ENCODE results near the gene TGFBR3. TPM values are rescaled to one million over a fixed set of nuclear protein-coding genes. Genes with fewer than 3 reads are reported as not detected.

TGFBR3 gene
- total RNA-seq, 6 experiments from 2014 or later = 5.8 to 21.1 (median 19.0) TPM

DNA sequence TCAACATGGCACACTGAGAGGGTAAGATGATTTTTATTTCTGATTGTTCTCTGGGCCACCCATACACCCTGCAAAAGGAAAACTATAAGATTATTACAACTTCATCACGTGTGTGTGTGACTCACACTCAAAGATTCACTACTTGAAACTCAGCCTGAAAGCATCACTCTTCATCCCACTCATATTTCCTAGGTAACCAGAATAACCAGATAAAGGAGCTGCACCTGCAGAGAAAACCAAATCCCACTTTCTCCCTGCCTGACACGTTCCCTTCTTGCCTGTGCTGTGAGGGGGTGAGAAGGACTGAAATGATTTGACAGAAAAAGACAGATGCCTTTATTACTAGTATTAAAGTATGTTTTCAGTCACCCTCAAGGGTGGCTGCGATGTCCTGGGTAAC lies 131.6 kb downstream of the TGFBR3 start:
- Mint-ChIP-seq H3K27me3 (ENCODE audit: insufficient read depth) (no peaks in the 10 kb centered on the region), H3K4me3 (no peak overlapping the region), H3K9me3 (no peaks in the 10 kb centered on the region), H3K4me1 (ENCODE audit: low read depth) (peaks cover 63% of the 10 kb centered on the region), H3K36me3 (ENCODE audit: low read depth) (peaks cover 4% of the 10 kb centered on the region; the same call in 1 of the 2 replicates), H3K27ac (peak overlapping the region; percentile 29; the same call in 1 of the 2 replicates)
- peak; percentile 39 for DNase-seq
- TF ChIP-seq, protein P1, sequence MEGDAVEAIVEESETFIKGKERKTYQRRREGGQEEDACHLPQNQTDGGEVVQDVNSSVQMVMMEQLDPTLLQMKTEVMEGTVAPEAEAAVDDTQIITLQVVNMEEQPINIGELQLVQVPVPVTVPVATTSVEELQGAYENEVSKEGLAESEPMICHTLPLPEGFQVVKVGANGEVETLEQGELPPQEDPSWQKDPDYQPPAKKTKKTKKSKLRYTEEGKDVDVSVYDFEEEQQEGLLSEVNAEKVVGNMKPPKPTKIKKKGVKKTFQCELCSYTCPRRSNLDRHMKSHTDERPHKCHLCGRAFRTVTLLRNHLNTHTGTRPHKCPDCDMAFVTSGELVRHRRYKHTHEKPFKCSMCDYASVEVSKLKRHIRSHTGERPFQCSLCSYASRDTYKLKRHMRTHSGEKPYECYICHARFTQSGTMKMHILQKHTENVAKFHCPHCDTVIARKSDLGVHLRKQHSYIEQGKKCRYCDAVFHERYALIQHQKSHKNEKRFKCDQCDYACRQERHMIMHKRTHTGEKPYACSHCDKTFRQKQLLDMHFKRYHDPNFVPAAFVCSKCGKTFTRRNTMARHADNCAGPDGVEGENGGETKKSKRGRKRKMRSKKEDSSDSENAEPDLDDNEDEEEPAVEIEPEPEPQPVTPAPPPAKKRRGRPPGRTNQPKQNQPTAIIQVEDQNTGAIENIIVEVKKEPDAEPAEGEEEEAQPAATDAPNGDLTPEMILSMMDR (IDR thresholded peaks at IDR 0.05) = no peak

DNA sequence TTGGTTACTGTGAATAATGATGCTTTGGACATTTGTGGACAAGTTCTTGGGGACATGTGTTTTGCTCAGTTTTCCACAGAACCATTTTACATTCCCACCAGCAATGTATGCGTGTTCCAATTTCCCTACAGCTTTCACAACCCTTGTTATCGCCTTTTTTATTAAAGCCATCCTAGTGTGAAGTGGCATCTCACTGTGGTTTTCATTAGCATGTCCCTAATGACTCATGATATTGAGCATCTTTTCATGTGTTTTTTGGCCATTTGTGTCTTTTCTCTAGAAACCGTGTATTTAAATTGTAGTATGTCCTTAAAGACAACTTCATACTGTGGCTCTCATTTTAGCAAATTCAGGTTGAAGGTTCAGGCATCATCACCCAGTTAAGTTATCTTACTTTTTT lies 132.1 kb downstream of the TGFBR3 start:
- Mint-ChIP-seq H3K27me3 (ENCODE audit: insufficient read depth) (no peaks in the 10 kb centered on the region), H3K27ac (peak overlapping the region; percentile 29; the same call in 1 of the 2 replicates), H3K36me3 (ENCODE audit: low read depth) (peaks cover 4% of the 10 kb centered on the region; the same call in 1 of the 2 replicates), H3K4me3 (no peak overlapping the region), H3K9me3 (no peaks in the 10 kb centered on the region), H3K4me1 (ENCODE audit: low read depth) (peaks cover 62% of the 10 kb centered on the region)
- TF ChIP-seq, protein P1 (IDR thresholded peaks at IDR 0.05) = no peak
- no peak for DNase-seq

DNA sequence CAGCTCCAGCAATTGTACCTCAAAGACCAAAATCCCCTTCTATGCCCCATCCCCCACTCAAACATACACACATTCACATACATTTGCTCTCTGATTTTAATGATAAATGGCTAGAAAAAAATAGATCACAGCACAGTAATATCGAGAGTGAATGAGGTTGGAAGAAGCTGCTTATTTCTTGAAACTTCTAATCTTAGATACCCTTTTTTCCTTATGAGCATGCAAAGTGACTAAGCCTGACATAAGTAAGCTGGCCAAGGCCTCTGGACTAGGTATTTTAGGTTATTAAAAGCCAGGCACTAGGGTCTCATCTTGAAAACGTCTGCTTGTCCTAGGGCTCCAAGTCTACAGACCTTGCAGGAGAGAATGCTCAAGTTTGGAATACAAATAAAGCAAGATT lies 133.6 kb downstream of the TGFBR3 start:
- Mint-ChIP-seq H3K4me3 (no peak overlapping the region), H3K27me3 (ENCODE audit: insufficient read depth) (no peaks in the 10 kb centered on the region), H3K4me1 (ENCODE audit: low read depth) (peaks cover 46% of the 10 kb centered on the region), H3K36me3 (ENCODE audit: low read depth) (peaks cover 7% of the 10 kb centered on the region), H3K9me3 (peaks cover 7% of the 10 kb centered on the region), H3K27ac (no peak overlapping the region)
- no peak for DNase-seq
- TF ChIP-seq, protein P1 (IDR thresholded peaks at IDR 0.05) = no peak

DNA sequence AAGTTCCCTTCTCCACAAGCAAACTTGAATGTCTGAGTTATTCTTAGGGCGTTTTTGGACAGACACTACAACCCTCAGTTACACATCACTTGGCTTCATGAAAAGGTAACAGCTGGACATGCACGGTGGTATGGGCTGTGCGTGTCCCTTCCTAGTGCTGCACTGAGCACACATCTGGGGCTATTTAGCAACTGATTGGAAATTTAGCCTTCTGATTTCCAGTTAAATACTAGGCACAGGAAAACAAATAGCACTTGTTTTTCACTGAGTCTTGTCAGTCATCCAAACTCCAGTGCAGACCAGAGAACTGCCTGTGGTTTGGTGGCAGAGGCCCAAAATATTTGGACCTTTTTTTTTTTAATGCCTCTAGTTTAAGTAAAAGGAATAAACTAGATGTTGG lies 134.7 kb downstream of the TGFBR3 start:
- Mint-ChIP-seq H3K4me3 (no peak overlapping the region), H3K27me3 (ENCODE audit: insufficient read depth) (0 out of 2 replicates have a peak, but pooled peaks cover 2% of the 10 kb centered on the region), H3K36me3 (ENCODE audit: low read depth) (peaks cover 18% of the 10 kb centered on the region), H3K4me1 (ENCODE audit: low read depth) (peaks cover 46% of the 10 kb centered on the region), H3K9me3 (peaks cover 18% of the 10 kb centered on the region), H3K27ac (no peak overlapping the region; the same call in 1 of the 2 replicates)
- TF ChIP-seq, protein P1 (IDR thresholded peaks at IDR 0.05) = no peak
- DNase-seq = no peak

DNA sequence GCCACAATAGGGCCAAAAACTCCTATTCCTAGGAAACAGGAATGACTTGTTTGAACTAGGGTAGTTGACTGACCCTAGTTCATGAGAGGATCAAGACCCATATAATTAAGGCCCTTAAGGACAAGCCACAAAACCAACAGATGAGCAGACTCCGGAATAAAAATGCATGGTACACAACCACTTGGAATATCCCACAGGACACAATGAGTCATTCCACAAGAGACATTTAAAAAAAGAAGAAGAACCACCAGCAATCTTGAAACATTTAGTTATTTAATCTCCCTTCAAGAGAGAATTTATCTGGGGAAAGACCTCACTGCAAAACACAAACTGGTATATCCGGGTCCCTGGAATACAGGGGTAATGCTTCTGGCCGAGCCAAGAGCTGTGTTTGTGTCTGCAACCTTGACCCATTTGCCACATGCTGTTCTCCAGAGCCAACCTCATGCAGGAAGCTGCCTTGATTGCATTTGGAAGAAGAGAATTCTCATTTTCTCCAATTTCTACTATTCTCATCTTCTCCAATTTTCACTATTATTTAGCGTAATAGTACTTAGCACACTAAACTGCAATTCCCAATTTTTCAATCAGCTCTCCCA lies 135.5 kb downstream of the TGFBR3 start:
- TF ChIP-seq, protein P1 (IDR thresholded peaks at IDR 0.05) = no peak
- H3K27ac Mint-ChIP-seq = 0 out of 2 replicates have a peak overlapping the region, but pooled peaks have one; percentile 5
- H3K4me3 Mint-ChIP-seq = no peak overlapping the region
- H3K9me3 Mint-ChIP-seq = peaks cover 20% of the 10 kb centered on the region
- H3K36me3 Mint-ChIP-seq (ENCODE audit: low read depth) = peaks cover 24% of the 10 kb centered on the region
- H3K4me1 Mint-ChIP-seq (ENCODE audit: low read depth) = peaks cover 54% of the 10 kb centered on the region
- DNase-seq = no peak
- H3K27me3 Mint-ChIP-seq (ENCODE audit: insufficient read depth) = 0 out of 2 replicates have a peak, but pooled peaks cover 3% of the 10 kb centered on the region

All from HFFc6 (cell line).